Endothelial cell of umbilical vein (primary cell): ENCODE results near the gene C7orf33.

ENCODE experiments used
- POLR2A ChIP-seq: IDR thresholded peaks from 2 replicates; pipeline ENCODE4 v1.6.1; 2012; ENCODE audit warnings: low read depth, mild to moderate bottlenecking, control low read depth, low read length
- TF ChIP-seq, protein P1 (sequence below), 2 donors: IDR thresholded peaks; 1 replicate in 1 of 2; 2 replicates in 1 of 2; pipeline ENCODE4 v1.5.1; 2011; ENCODE audit warnings: low read length in 2 of 2, mild to moderate bottlenecking in 2 of 2, moderate library complexity in 2 of 2, control low read depth in 1 of 2, inconsistent platforms in 1 of 2, low read depth in 1 of 2; ENCODE audit not compliant: insufficient read depth in 1 of 2; ENCODE audit errors: extremely low read depth in 1 of 2

DNA sequence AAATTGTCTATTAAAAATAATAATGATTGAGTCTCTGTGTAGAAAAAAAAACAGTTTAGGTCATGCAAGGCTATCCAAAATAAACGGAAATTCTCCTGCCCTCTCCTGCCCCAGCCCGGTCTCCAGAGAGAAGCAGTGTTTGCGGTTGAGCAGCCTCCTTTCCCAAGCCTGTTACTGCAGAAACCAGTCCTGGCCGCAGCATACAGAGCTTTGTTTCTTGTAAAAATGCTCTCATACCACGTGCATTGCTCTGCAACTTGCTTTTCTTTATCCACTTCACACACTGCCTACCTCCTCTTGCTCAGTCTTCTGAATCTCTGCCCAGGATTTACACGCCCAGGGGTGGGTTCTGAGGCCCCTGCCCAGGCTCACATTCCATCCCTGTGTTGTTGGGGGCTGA, 73.8 kb downstream of the C7orf33 start:
- no peak for TF ChIP-seq POLR2A
- TF ChIP-seq, protein P1, sequence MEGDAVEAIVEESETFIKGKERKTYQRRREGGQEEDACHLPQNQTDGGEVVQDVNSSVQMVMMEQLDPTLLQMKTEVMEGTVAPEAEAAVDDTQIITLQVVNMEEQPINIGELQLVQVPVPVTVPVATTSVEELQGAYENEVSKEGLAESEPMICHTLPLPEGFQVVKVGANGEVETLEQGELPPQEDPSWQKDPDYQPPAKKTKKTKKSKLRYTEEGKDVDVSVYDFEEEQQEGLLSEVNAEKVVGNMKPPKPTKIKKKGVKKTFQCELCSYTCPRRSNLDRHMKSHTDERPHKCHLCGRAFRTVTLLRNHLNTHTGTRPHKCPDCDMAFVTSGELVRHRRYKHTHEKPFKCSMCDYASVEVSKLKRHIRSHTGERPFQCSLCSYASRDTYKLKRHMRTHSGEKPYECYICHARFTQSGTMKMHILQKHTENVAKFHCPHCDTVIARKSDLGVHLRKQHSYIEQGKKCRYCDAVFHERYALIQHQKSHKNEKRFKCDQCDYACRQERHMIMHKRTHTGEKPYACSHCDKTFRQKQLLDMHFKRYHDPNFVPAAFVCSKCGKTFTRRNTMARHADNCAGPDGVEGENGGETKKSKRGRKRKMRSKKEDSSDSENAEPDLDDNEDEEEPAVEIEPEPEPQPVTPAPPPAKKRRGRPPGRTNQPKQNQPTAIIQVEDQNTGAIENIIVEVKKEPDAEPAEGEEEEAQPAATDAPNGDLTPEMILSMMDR (IDR thresholded peaks at IDR 0.05; ENCODE audit: extremely low read depth in 1 of 2, insufficient read depth in 1 of 2, low read depth in 1 of 2, low read length in 2 of 2), result no peak
